PC-9 (cell line): ENCODE measurements around the gene PTPRT.

Experiments used
- EZH2 ChIP-seq: fragments of 200-600 bp; sonication (generic); IDR thresholded peaks from 2 replicates; pipeline ENCODE4 v1.8.0; 2017; ENCODE audit warnings: antibody characterized with exemption, low read depth
- TF ChIP-seq, protein P1 (sequence below): fragments of 200-600 bp; sonication (generic); conservative IDR thresholded peaks from 2 replicates; pipeline ENCODE4 v1.6.1; 2017; ENCODE audit warnings: mixed run types, antibody characterized with exemption, mild to moderate bottlenecking, moderate library complexity

DNA sequence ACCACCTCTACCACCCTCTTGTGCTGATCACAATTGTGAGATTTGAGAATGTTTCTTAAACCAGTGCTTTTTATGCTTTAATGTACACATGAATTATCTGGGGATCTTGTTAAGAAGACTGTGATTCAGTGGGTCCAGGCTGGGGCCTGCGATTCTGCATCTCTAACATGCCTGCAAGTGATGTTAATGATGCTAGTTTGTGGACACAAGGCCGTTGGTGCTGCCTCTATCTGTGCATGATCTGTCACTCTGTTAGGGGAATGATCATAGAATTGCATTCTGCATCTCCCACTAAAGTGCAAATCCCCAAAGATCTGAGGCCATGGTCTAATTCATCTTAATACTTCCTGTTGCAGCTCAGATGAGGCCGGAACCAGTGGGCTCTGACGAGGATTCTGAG is 746.5 kb downstream of the PTPRT start:
- TF ChIP-seq, protein P1, sequence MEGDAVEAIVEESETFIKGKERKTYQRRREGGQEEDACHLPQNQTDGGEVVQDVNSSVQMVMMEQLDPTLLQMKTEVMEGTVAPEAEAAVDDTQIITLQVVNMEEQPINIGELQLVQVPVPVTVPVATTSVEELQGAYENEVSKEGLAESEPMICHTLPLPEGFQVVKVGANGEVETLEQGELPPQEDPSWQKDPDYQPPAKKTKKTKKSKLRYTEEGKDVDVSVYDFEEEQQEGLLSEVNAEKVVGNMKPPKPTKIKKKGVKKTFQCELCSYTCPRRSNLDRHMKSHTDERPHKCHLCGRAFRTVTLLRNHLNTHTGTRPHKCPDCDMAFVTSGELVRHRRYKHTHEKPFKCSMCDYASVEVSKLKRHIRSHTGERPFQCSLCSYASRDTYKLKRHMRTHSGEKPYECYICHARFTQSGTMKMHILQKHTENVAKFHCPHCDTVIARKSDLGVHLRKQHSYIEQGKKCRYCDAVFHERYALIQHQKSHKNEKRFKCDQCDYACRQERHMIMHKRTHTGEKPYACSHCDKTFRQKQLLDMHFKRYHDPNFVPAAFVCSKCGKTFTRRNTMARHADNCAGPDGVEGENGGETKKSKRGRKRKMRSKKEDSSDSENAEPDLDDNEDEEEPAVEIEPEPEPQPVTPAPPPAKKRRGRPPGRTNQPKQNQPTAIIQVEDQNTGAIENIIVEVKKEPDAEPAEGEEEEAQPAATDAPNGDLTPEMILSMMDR: no peak
- TF ChIP-seq EZH2: no peak
